ENCODE measurements around the gene USP6.
"Not testable (repeated sequence)": the region's sequence is repeated elsewhere in the genome, so short reads cannot be mapped to it uniquely, and the experiment has no call there.

USP6 gene

DNA sequence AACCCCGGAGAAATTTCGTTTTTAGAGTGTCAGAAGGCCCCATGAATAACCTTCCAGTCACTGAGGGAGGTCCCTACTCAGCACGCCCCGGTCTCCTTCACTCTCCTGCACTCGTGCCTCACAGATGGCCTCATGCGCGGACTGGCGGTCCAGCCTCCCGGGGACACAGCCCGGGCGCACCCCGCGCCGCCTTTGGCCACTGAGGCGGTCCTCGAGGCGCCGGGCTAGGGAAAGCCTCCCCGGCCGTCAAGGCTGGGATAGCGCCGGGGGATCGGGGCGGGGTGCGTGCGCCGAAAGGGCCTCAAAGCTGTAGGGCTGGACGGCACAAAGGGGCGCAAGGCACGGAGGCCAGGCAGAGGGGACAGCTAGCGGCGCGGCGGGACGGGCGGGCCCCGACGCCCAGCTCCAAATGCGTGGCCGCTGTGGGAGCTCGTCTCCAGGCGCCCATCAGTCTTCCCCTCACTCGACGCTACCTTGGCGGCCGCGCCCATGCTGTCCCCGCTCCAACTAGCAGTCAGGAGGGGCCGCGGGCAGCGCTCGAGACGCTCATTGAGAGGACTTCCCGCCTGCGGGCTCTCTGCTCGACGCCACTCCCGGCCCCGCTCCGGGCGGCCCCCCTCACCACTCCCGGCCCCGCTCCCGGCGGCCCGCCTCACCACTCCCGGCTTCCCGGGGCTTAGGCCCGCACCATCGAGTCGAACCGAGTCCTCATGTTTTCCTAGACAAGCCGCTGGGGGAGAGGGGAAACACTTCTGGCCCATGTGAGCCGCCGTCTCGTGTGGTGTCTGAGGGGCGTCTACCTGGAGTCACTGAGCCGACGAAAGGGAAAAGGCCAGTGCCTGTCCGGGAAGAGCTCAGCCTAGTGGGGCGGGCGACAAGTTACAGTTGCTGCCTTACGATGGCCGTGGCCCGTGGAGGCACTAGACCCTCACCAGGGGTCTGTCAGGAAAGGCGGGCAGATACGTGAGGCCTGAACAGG is at the start of gene USP6:
USP6 (plus strand) TSS at position 360 of the 979 bp plus-strand sequence. CDS start 14,336 bp downstream, outside the sequence.
- DNase-seq: no peak

- DNase-seq: no peak
Observed at GRCh38 chr17:5068236-5068635, 47.6 kb upstream of the USP6 start.

DNA sequence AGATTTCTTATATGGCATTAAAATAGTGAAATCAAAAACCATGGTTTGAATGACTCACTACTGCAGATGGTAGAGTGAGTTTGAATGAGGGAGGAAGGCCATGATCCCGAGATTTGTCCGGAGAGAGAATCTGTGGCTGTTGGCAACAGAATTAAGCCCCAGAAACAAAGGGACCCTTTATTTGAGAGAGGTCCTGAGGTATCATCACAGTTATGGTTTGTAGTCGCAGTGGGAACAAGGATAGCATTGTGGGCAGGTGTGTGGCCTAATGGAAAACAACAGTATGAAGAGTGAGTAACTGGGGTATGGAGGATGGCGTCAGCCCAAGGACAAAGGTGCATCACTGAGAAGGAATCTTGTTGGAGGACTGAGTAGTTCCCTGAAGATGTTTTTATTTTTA is 46.1 kb upstream of the USP6 start:
- DNase-seq: no peak

GRCh38 chr17:5075472-5075871 is 40.4 kb upstream of the USP6 start:
- DNase-seq: not testable (repeated sequence)

DNA sequence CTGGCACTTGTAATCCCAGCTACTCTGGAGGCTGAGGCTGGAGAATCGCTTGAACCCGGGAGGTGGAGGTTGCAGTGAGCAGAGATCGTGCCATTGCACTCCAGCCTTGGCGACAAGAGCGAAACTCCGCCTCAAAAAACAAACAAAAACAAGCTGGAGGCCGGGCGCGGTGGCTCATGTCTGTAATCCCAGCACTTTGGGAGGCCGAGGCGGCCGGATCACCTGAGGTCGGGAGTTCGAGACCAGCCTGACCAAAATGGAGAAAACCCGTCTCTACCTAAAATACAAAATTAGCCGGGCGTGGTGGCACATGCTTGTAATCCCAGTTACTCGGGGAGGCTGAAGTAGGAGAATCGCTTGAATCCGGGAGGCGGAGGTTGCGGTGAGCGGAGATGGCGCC is 38.6 kb upstream of the USP6 start:
- not testable (repeated sequence) for DNase-seq

GRCh38 chr17:5077781-5078105 is 38.1 kb upstream of the USP6 start:
- no peak for DNase-seq

GRCh38 chr17:5078106-5079028 is 37.5 kb upstream of the USP6 start, which contains the start of gene ZFP3:
Gene ZFP3 (plus strand): TSS chr17:5078467. CDS start chr17:5091505, 13,038 bp downstream.
- peak; percentile 81 for DNase-seq

GRCh38 chr17:5080591-5080990 is 35.2 kb upstream of the USP6 start:
- no peak for DNase-seq

DNA sequence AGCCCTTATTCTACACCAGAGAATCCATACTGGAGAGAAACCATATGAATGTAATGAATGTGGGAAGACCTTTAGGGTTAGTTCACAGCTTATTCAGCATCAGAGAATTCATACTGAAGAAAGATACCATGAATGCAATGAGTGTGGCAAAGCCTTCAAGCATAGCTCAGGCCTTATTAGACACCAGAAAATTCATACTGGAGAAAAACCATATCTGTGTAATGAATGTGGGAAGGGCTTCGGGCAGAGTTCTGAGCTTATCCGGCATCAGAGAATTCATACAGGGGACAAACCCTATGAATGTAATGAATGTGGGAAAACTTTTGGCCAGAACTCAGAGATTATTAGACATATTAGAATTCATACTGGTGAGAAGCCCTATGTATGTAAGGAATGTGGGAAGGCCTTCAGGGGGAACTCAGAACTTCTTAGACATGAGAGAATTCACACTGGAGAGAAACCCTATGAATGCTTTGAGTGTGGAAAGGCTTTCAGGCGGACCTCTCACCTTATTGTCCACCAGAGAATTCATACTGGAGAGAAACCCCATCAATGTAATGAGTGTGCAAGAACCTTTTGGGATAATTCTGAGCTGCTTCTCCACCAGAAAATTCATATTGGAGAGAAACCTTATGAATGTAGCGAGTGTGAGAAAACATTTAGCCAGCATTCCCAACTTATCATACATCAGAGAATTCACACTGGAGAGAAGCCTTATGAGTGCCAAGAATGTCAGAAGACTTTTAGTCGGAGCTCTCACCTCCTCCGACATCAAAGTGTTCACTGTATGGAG is 23.4 kb upstream of the USP6 start:
- DNase-seq: no peak

DNA sequence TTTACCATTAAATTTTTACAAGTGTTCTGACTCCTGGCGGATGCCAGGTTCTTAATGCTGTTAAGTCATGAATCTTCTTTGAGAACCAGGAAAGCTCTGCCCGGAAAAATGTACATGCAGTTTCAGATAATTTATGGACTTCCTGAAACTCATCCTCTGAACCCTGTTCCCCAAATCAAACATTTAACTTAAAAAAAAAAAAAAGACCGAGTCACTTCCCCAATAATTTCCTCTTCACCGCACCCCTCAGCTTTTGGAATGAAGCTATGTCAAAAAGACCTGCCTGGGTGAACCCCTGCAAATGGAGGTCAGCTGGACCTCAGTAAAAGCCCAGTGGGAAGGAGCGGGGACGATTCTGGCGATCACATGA is 19.1 kb upstream of the USP6 start:
- DNase-seq: no peak

DNA sequence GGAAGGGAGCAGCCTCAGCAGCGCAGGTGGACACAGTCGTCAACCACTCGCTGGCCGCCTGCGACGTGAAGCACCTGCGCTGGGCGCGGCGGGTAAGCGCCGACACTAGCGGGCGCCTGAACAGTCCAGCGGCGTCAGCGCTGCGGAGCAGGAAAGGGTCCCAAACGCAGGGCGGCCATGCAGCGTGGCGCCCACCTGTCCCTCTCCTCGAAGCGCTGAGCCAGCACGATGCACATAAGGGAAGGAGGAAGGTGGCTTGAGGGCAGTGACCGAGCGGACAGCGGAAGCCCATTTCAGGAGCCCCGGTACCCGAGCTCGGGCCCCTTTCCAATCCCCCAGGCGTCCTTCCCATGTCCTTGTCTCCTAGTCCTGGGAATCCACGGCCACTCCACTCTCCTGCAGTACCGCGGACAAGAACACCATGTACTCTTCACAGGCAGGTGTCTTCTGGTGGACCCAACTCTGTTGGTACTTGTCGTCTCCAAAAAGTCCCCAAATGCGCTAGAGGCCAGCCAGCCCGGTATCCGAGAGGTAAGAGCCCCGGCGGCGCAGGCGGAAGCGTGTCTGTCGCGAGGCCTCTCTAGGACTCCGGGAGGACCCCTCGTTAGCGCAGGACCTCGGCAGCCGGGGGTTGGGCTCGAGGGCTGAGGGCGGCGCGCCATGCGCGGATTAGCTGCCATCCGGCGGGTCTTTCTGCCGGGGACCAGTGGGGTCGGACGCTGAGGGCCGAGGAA is 18.6 kb upstream of the USP6 start:
- peak; percentile 41 for DNase-seq

DNA sequence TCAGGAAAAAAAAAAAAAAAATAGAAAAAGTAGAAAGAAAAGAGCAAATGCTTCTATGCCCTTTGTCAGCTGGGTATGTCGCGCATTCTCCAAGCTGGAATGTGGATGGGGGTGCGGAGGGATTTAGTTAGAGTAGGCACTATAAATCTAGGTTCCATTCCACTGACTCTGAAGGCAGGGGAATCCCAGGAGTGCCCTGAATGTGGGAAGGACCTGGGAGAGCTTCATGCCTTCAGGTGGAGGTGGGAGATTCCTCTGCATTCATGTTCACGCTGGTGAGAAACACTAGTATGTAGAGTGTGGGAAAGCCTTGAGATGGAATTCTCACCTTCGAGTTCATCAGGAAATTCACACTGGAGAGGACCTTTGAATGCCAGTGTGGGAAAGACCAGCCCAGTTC is 16.6 kb upstream of the USP6 start:
- no peak for DNase-seq

GRCh38 chr17:5100832-5101231 is 15.0 kb upstream of the USP6 start:
- no peak for DNase-seq

DNA sequence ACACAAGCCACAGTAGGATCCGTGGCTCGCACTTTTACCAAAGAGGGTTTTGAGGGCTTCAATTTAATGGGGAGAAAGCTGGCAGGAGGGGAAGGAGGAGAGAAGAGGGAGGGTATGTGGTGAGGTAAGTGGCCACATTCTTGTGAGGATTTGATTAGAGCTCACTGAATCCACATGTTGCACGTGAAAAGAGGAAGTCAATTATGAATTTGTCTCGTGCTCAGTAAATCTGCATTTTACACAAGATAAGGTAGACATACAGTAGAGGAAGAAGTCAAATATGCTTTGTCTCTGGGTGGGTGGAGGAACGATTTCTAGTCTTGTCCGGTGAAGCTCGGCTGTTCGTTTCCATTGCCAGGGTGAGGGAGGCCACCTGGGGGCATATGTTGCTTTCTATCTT is 5.0 kb upstream of the USP6 start:
- DNase-seq: no peak

DNA sequence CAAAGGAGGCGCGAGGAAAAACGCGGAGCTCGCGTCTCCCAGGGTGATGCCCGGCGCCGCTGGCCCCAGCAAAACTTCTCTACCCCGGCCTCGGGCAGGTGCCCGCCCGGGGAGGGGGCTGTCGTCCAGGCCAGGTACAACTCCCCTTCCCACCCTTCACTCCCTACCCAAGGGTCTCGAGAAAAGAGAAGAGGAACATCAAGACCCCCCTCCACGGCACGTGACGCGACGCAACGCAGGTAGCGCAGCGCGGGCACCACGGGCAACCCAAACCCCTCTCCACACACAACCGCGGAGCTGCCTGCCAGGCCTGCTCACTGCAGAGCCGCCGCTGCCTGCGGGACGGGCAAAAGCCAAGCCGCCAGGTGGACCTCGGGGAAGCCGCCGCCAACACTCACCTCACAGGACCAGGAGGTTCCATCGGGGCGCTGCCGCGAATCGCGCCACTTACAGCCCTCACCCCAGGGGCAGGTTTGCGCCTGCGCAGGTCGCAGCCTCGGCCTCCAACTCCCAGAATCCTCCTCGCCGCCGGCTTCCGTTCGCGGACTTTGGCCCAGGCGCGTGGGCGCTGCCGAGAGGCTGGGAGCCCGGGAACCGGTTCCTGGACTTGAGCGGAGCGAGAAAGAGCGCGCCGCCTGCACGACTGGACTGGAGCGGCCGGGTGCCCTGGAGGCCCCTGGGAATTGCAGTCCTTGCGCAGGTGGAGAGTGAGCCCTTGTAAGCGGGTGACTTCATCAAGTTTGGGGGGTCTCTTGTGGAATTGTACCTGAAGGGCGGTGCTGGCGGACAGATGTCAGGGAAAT is 4.2 kb upstream of the USP6 start, which contains the start of gene ZNF232:
ZNF232 (minus strand) TSS at position 477 of the 803 bp plus-strand sequence; CDS start at position 421, 56 bp downstream.
- DNase-seq: peak; percentile 92

GRCh38 chr17:5118219-5118618 is 2.4 kb downstream of the USP6 start:
- DNase-seq: no peak

GRCh38 chr17:5120036-5120435 is 4.2 kb downstream of the USP6 start:
- no peak for DNase-seq

- DNase-seq: not testable (repeated sequence)
Observed at GRCh38 chr17:5120436-5121185, 4.8 kb downstream of the USP6 start.

GRCh38 chr17:5121186-5121841 is 5.5 kb downstream of the USP6 start:
- DNase-seq: no peak

GRCh38 chr17:5122056-5122455 is 6.2 kb downstream of the USP6 start:
- not testable (repeated sequence) for DNase-seq
